K562 (cell line): Measurements from ENCODE around the gene GGTLC2. TPM values are rescaled to one million over a fixed set of nuclear protein-coding genes. Genes with fewer than 3 reads are reported as not detected.

Source experiments
- HDAC1 ChIP-seq, 2 experiments: fragments of 450-650 bp; IDR thresholded peaks; 2 replicates each; pipeline ENCODE4 v1.6.1; 2016 to 2017; ENCODE audit warnings: inconsistent platforms in 1 of 2, mild to moderate bottlenecking in 1 of 2, moderate library complexity in 1 of 2
- RBM39 ChIP-seq: fragments of 200-400 bp; formaldehyde crosslinking; optimal IDR thresholded peaks from 2 replicates; pipeline ENCODE3; 2018; ENCODE audit warnings: low read depth, low read length
- STAT6 ChIP-seq: sonication (generic); formaldehyde crosslinking; IDR thresholded peaks from 2 replicates; pipeline ENCODE4 v1.8.1; 2023; ENCODE audit warnings: mild to moderate bottlenecking, missing genetic modification reagents
- ZBTB40 ChIP-seq, 2 experiments: fragments of 450-650 bp in 1 of 2; sonication (generic) in 1 of 2; formaldehyde crosslinking in 1 of 2; IDR thresholded peaks; 2 replicates each; pipeline versions ENCODE4 v1.7.1 to v1.9.0; 2016 to 2022; ENCODE audit warnings: inconsistent platforms in 1 of 2, mild to moderate bottlenecking in 1 of 2, missing genetic modification reagents in 1 of 2
- polyA plus RNA-seq, 8 experiments: library from polyadenylated mRNA; depleted of rRNA in 4 of 8; stranded (reverse) in 5 of 8; unstranded in 3 of 8; fragments of >200 nt; fragmentation: Nextera tagmentation in 2 of 8; fragmentation: Illumina TruSeq in 1 of 8; extraction: Ambion mirVana in 2 of 8; extraction: Trizol in 1 of 8; gene quantifications; 2 replicates each; pipeline versions ENCODE4 v1.2.1 to v1.2.3, GENCODE V29; 2011 to 2014; ENCODE audit warnings: inconsistent platforms in 1 of 8, missing spikeins in 1 of 8
- total RNA-seq, 7 experiments: library from RNA; depleted of rRNA in 6 of 7; stranded (reverse); fragments of >200 nt in 6 of 7; fragmentation: Illumina TruSeq in 2 of 7; extraction: Trizol in 2 of 7; gene quantifications; 2 replicates each; pipeline versions ENCODE4 v1.2.1 to v1.2.3, GENCODE V29; 2011 to 2021; ENCODE audit warnings: low replicate concordance in 1 of 7

Gene GGTLC2
- total and polyA plus RNA-seq, 9 of the 15 experiments (the other 6 are each of a cell fraction or from before 2014, with no cell fraction given) = not detected

GRCh38 chr22:22692707-22693530 lies 48.5 kb downstream of the GGTLC2 start (continued):
- TF ChIP-seq ZBTB40 (IDR thresholded peaks at IDR 0.05) (no peak), ZBTB40 (CRISPR knock-in tag; IDR thresholded peaks at IDR 0.05) (peak; percentile 34), HDAC1 (IDR thresholded peaks at IDR 0.05) (no peak), STAT6 (CRISPR knock-in tag) (peak; percentile 97), RBM39 (peak; percentile 93)
- TF ChIP-seq, all 486 proteins: peak for 14
